Measurements from ENCODE around the gene MND1.
A peak's percentile ranks its signal among the peaks of the same experiment; 100 is the strongest.
"Not testable (repeated sequence)": the region's sequence is repeated elsewhere in the genome, so short reads cannot be mapped to it uniquely, and the experiment has no call there.

Gene MND1

DNA sequence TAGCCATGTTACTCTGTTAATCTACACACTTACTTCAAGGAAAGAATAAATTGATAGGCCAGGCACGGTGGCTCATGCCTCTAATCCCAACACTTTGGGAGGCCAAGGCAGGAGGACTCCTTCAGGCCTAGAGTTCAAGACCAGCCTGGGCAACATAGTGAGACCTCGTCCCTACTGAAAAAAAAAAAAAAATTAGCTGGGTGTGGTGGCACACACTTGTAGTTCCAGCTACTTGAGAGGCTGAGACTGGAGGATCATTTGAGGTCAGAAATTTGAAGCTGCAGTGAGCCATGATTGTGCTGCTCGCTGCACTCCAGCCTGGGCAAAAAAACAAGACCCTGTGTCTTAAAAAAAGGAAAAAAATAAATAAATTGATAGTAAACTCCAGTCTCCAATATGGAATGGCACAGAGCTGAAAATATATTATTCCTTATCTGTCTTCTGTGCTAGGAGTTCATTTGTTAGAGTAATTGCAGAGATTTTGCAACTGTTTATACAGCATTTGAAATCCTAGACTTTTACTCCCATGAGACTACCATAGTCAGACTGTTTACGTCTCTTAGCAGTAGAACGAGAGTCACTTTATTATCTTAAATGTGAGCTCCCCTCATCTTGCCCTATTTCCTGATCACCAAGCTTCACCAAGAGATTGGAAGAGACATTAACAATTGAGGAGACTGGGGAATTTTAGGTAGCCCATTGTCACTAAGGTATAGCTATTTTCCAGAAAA lies 102.9 kb downstream of the MND1 start:
- no peak for DNase-seq

DNA sequence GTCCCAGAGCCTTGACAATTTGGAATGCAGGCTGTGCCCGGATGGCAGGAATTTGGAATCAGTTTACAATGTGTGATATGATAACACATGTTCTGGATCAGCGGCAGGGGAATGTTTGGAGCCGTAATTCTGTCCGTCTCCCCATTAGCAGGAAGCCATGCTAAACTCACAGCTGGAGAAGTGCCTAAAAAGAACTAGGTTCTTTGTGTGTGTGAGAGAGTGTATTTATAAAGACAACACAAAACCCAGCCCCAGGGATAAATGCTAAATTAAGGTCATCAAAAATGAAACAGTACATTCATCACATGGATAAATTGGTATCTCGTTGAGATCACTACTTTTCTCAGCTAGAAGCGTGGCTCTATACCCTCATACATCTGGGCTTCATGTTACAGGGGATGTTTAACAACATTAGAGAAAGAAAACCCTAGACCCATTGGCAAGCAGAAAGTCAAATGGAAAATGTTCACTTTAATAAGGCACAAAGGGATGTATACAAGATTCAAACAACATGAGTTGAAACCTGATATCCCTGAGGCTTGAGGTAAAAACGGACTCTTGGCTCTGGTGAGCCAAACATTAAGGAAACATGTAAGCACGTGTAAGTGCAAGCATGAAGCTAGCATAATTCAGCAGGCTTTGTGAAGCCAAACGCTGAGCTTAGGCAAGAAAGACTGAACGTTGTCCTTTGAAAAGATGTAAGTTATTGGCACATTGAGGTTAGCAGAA lies 103.7 kb downstream of the MND1 start:
- no peak for DNase-seq

DNA sequence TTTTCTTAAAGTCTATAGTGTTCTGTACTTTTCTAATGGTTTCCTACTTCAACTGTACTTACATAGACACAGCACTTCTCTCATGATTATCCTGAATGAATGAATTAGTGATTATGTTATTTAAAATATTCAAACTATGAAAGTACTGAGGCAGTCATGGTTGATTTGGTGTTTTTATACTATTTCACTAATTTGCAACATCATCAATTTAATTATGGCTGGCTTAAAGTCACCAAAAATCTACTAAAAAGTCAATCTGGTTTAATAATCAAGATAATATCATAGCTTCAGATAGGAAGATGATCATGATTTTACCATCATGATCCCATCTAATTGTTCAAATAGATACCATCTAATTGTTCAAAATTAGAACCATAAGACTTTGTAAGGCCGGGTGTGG lies 104.8 kb downstream of the MND1 start:
- no peak for DNase-seq

DNA sequence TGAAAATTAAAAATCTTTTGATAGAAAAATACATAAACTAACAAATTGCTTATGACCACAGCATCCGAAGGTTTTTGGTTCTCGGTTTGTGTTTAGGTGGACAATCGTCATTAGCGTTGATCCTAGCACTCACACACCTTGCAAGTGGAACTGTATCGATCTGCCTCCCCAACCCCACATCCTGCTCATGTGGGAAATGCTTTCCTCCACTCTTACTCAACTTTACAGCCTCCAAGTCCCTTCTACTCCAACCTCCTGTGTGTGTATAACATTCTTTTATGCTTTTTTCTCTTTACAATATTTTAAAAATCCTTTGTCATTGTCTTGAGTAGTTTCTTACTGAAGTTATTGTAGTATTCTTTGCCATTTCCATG lies 106.0 kb downstream of the MND1 start:
- DNase-seq = no peak

DNA sequence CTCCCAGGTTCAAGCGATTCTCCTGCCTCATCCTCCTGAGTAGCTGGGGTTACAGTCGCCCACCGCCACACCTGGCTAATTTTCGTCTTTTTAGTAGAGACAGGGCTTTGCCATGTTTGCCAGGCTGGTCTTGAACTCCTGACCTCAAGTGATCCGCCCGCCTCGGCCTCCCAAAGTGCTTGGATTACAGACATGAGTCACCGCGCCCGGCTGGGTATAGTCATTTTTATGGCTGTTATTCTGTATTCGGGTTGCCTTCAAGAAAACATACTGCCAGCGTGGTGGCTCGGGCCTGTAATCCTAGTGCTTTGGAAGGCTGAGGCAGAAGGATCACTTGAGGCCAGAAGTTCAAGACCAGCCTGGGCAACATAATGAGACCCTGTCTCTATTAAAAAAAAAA lies 106.7 kb downstream of the MND1 start:
- DNase-seq = not testable (repeated sequence)

DNA sequence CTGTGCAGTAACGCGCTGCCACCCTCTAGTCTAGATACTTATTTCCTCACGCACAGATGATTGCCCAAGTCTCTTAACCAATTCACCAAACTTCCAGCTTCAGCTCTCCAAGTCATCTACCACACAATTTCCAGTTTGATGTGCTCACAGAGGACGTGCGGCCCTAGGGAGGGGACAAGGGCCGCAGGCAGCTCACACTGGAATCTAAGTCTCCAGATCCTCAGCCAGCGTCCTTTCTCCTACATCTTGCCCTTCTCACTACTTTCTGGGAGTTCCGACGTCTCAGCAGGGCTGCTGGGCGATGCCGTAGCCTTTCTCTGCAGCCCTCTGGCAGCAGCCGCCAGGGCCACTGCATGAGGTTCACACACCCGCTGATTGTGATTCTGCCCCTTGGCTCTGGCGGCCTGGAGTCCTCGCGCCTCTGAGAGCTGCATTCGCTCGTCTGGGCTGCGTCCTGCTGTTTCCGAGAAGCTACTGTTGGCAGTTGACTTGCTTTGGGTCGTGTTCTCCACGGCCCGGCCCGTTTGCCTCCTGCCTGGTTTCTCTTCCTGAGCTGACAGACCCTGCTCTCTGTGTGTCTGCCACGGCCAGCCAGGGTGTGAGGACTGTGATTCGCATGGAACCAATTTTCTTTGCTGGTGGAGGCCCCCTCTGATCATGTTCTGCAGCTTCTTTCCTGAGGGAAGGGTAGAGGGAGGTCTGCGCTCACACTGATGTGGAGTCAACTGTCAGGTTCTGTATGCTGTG lies 107.6 kb downstream of the MND1 start:
- DNase-seq = peak; percentile 79 to 86

DNA sequence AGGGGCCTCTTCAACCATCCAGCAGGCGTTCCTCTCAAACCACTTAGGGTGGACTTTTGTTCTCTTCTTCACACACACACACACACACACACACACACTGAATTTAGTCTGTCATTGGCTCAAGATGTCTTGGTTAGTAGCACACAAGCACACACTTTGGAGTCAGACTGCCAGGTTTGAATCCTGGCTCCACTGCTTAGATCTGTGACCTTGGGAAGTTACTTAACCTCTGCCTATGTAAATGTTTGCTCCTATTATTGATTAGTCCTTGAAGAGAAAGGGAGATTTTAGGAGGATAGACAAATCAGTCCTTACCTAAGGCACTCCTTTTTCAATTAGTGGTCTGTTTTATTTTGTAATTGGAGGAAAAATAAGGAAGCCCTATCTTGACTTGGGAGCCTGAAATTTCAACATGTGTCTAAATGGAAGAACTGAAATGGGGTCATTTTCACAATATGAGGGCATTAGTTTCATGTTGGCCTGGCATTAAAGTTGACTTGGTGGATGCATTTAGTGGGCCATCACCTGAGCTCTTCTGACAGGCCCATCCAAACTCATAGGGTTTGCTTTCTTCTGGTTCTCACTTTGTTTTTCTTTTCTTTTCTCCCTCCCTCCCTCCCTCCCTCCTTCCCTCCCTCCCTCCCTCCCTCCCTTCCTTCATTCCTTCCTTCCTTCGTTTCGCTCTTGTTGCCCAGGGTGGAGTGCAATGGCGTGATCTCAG lies 108.3 kb downstream of the MND1 start:
- peak in 1 of 2 donors; percentile 23 for DNase-seq

DNA sequence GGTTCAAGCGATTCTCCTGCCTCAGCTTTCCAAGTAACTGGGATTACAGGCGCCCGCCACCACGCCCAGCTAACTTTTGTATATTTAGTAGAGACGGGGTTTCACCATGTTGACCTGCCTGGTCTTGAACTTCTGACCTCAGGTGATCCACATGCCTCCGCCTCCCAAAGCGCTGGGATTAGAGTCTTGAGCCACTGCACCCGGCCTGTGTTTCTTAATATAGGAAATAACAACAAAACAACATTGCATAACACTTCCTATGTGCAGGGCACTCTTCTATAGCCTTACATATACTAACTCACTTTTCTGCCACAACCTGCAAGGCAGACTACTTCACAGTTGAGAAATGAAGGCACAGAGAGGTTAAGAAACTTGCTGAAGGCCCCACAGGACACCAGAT lies 108.9 kb downstream of the MND1 start:
- peak; percentile 39 to 58 for DNase-seq

DNA sequence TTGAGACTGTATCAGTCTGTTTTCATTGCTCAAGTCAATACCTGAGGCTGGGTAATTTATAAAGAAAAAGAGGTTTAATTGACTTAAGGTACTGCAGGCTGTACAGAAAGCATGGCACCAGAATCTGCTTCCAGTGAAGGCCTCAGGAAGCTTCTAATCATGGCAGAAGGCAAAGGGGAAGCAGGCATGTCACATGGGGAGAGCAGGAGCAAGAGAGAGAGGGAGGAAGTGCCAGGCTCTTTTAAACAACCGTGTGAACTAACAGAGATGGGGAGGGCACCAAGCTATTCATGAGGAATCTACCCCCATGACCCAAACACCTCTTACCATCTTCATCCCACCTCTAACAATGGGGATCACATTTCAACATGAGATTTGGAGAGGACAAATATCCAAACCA lies 114.5 kb downstream of the MND1 start:
- DNase-seq = no peak

DNA sequence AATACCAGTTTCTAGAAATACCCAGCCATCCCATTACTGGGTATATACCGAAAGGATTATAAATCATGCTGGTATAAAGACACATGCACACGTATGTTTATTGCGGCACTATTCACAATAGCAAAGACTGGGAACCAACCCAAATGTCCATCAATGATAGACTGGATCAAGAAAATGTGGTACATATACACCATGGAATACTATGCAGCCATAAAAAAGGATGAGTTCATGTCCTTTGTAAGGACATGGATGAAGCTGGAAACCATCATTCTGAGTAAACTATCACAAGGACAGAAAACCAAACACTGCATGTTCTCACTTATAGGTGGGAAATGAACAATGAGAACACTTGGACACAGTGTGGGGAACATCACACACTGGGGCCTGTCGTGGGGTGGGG lies 117.1 kb downstream of the MND1 start:
- DNase-seq = not testable (repeated sequence)

DNA sequence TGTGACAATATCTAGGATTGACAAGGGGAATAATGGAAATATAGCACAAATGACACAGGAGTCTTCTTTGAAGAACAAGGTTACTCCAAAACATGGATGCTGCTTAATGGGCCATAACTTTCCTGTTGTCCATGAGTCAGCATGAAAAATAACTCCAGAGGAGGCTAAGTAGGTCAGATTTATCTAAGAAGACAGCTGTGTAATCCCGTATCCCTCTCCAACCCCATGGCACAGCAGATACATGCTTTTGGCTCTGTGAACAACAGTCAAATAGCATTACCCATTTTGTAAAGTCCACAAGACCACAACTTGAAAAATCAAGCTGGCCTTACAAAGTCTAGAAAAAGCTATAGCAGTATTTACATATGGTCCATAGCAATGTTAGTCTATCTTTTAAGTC lies 119.6 kb downstream of the MND1 start:
- no peak for DNase-seq

All from inflammatory macrophage (primary cell).